SK-N-SH (cell line): Measurements from ENCODE around the gene FOXA2. TPM values are rescaled to one million over a fixed set of nuclear protein-coding genes. Genes with fewer than 3 reads are reported as not detected.

Experiments
- CTCF ChIA-PET: fragments of 300-600, 350-600 bp; formaldehyde crosslinking; extraction: SDS; loops from one replicate; lab custom pipeline; 2021; lab: Yijun Ruan, JAX
- POLR2A ChIA-PET: fragments of 350-600 bp; sonication (Branson Sonifier 250); formaldehyde crosslinking; extraction: SDS; loops from one replicate; lab custom pipeline; 2020; ENCODE audit warnings: antibody characterized with exemption, inconsistent platforms; lab: Yijun Ruan, JAX
- DNase-seq: peaks from one replicate; pipeline ENCODE4 v3.0.0; 2012
- H2AFZ ChIP-seq: fragments of 200-600 bp; sonication (generic); 2 replicates; pipeline ENCODE4 v1.8.1; 2016; ENCODE audit warnings: antibody characterized with exemption, mild to moderate bottlenecking, low read depth
- H3F3A ChIP-seq: fragments of 200-600 bp; sonication (generic); replicated peaks from 2 replicates; pipeline ENCODE3; 2016; ENCODE audit warnings: antibody characterized with exemption, mild to moderate bottlenecking; ENCODE audit not compliant: insufficient read depth
- H3K27ac ChIP-seq, 2 experiments: fragments of 200-500 bp in 1 of 2; fragments of 200-600 bp in 1 of 2; sonication (Bioruptor generic) in 1 of 2; sonication (generic), shearing (Covaris generic) in 1 of 2; 2 replicates each; pipeline versions ENCODE4 v1.5.1 to v1.6.1; 2014 to 2016; ENCODE audit warnings: low read depth in 2 of 2, inconsistent platforms in 1 of 2, low read length in 1 of 2, mild to moderate bottlenecking in 1 of 2, mixed read lengths in 1 of 2
- H3K27me3 ChIP-seq: fragments of 200-600 bp; sonication (generic), shearing (Covaris generic); 2 replicates; pipeline ENCODE4 v1.6.1; 2016; ENCODE audit warnings: mixed run types; ENCODE audit not compliant: insufficient read depth
- H3K36me3 ChIP-seq, 2 experiments: fragments of 200-500 bp in 1 of 2; fragments of 200-600 bp in 1 of 2; sonication (Bioruptor generic) in 1 of 2; sonication (generic) in 1 of 2; replicated peaks in 1 of 2; 2 replicates each; pipeline versions ENCODE3 to v1.5.1; 2014 to 2016; ENCODE audit warnings: low read length in 1 of 2, mild to moderate bottlenecking in 1 of 2; ENCODE audit not compliant: insufficient read depth in 2 of 2, control insufficient read depth in 1 of 2
- H3K4me1 ChIP-seq, 2 experiments: fragments of 200-500 bp in 1 of 2; fragments of 200-600 bp in 1 of 2; sonication (Bioruptor generic) in 1 of 2; sonication (generic), shearing (Covaris generic) in 1 of 2; 2 replicates each; pipeline versions ENCODE4 v1.5.1 to v1.6.1; 2014 to 2016; ENCODE audit warnings: low read depth in 1 of 2, low read length in 1 of 2, mixed run types in 1 of 2; ENCODE audit not compliant: insufficient read depth in 2 of 2, control insufficient read depth in 1 of 2
- H3K4me2 ChIP-seq: fragments of 200-600 bp; sonication (generic), shearing (Covaris generic); 2 replicates; pipeline ENCODE4 v1.6.1; 2017; ENCODE audit warnings: mixed run types
- H3K4me3 ChIP-seq, 2 experiments: fragments of 200-500 bp in 1 of 2; fragments of 200-600 bp in 1 of 2; sonication (Bioruptor generic) in 1 of 2; sonication (generic), shearing (Covaris generic) in 1 of 2; 2 replicates each; pipeline versions ENCODE4 v1.5.1 to v1.8.1; 2014 to 2016; ENCODE audit warnings: low read depth in 2 of 2, inconsistent platforms in 1 of 2, low read length in 1 of 2, mild to moderate bottlenecking in 1 of 2, mixed read lengths in 1 of 2, moderate library complexity in 1 of 2
- H3K79me2 ChIP-seq: fragments of 200-600 bp; sonication (generic); 2 replicates; pipeline ENCODE4 v1.8.1; 2017; ENCODE audit warnings: mild to moderate bottlenecking; ENCODE audit not compliant: insufficient read depth
- H3K9ac ChIP-seq: fragments of 200-600 bp; sonication (generic); 2 replicates; pipeline ENCODE4 v1.6.1; 2017; ENCODE audit warnings: mixed run types
- H3K9me2 ChIP-seq: fragments of 200-600 bp; sonication (generic); 2 replicates; pipeline ENCODE4 v1.6.1; 2017; ENCODE audit warnings: mixed run types
- H3K9me3 ChIP-seq: fragments of 200-600 bp; sonication (generic); 2 replicates; pipeline ENCODE4 v1.6.1; 2017; ENCODE audit warnings: mixed run types, mild to moderate bottlenecking, moderate library complexity
- H4K20me1 ChIP-seq: fragments of 200-600 bp; sonication (generic); 2 replicates; pipeline ENCODE4 v1.6.1; 2017; ENCODE audit warnings: mild to moderate bottlenecking, mixed run types; ENCODE audit not compliant: insufficient read depth
- ELF1 ChIP-seq: IDR thresholded peaks from 2 replicates; pipeline ENCODE4 v1.4.0; 2012
- EZH2phosphoT487 ChIP-seq: fragments of 200-600 bp; sonication (generic); IDR thresholded peaks from 2 replicates; pipeline ENCODE4 v1.6.1; 2017; ENCODE audit warnings: low read depth, mixed run types, mild to moderate bottlenecking, antibody characterized with exemption, moderate library complexity, borderline replicate concordance
- FOSL2 ChIP-seq: IDR thresholded peaks from 2 replicates; pipeline ENCODE4 v1.4.0; 2012; ENCODE audit warnings: low read depth, mild to moderate bottlenecking, moderate library complexity, borderline replicate concordance
- GABPA ChIP-seq: IDR thresholded peaks from 2 replicates; pipeline ENCODE4 v1.4.0; 2012; ENCODE audit warnings: low read depth, mild to moderate bottlenecking
- GATA2 ChIP-seq: sonication (generic); formaldehyde crosslinking; IDR thresholded peaks from 2 replicates; pipeline ENCODE4 v1.5.0; 2020; ENCODE audit warnings: mild to moderate bottlenecking, missing genetic modification reagents
- JUND ChIP-seq: IDR thresholded peaks from 2 replicates; pipeline ENCODE4 v1.4.0; 2012
- MAX ChIP-seq: IDR thresholded peaks from 2 replicates; pipeline ENCODE4 v1.4.0; 2012; ENCODE audit warnings: low read depth
- NFIC ChIP-seq: IDR thresholded peaks from 2 replicates; pipeline ENCODE4 v1.4.0; 2012; ENCODE audit warnings: borderline replicate concordance
- NRF1 ChIP-seq: IDR thresholded peaks from 2 replicates; pipeline ENCODE4 v1.6.1; 2012; ENCODE audit warnings: low read depth, mild to moderate bottlenecking, low read length
- RAD21 ChIP-seq: IDR thresholded peaks from 2 replicates; pipeline ENCODE4 v1.6.1; 2012; ENCODE audit warnings: mild to moderate bottlenecking, low read length
- RCOR1 ChIP-seq: fragments of 150-350 bp; IDR thresholded peaks from 2 replicates; pipeline ENCODE4 v1.6.1; 2017; ENCODE audit warnings: antibody characterized with exemption, low read length
- REST ChIP-seq: IDR thresholded peaks from 2 replicates; pipeline ENCODE4 v1.6.1; 2012; ENCODE audit warnings: mild to moderate bottlenecking, low read depth, low read length, moderate library complexity
- RXRA ChIP-seq: IDR thresholded peaks from 2 replicates; pipeline ENCODE4 v1.4.0; 2012; ENCODE audit warnings: low read depth, mild to moderate bottlenecking, borderline replicate concordance
- TCF12 ChIP-seq: IDR thresholded peaks from 2 replicates; pipeline ENCODE4 v1.4.0; 2012
- TEAD4 ChIP-seq: IDR thresholded peaks from 2 replicates; pipeline ENCODE4 v1.4.0; 2012; ENCODE audit warnings: mild to moderate bottlenecking, borderline replicate concordance; ENCODE audit not compliant: insufficient read depth
- USF2 ChIP-seq: fragments of 150-350 bp; IDR thresholded peaks from 2 replicates; pipeline ENCODE4 v1.6.1; 2017; ENCODE audit warnings: antibody characterized with exemption, low read length, low read depth, borderline replicate concordance
- WGBS: methylation state at CpG from one replicate; pipeline ENCODE4 v1.1.6; 2017; ENCODE audit warnings: low lambda C conversion rate; 5-methylcytosine and 5-hydroxymethylcytosine counted together
- polyA plus RNA-seq, 3 experiments: library from polyadenylated mRNA; depleted of rRNA; stranded (reverse); fragments of >200 nt; gene quantifications; 2 replicates each; pipeline ENCODE4 v1.2.3, GENCODE V29; 2012

FOXA2 gene
- polyA plus RNA-seq, 1 of the 3 experiments (the other 2 are of a cell fraction) = not detected

- Histone ChIP-seq H3K27me3 (peaks cover 86% of the 10 kb centered on the region), H3K4me1 (no peaks in the 10 kb centered on the region), H3K79me2 (no peaks in the 10 kb centered on the region), H3K36me3 (no peaks in the 10 kb centered on the region), H3K27ac (no peak overlapping the region), H3K9me3 (no peaks in the 10 kb centered on the region), H4K20me1 (no peaks in the 10 kb centered on the region), H2AFZ (no peak overlapping the region), H3K9me2 (no peaks in the 10 kb centered on the region), H3K4me3 (no peak overlapping the region), H3F3A (no peaks in the 10 kb centered on the region), H3K4me2 (no peak overlapping the region), H3K9ac (no peak overlapping the region)
- CTCF ChIA-PET = no interaction called here
- DNase-seq = no peak
- POLR2A ChIA-PET = no interaction called here
- whole genome bisulfite sequencing = 19% methylated on average over 29 of the region's 54 CpGs
- TF ChIP-seq FOSL2 = no peak
- peak; percentile 80; the same call in 1 of the 2 replicates for TF ChIP-seq EZH2phosphoT487
- TF ChIP-seq NFIC = no peak
- TF ChIP-seq JUND = no peak
- no peak for TF ChIP-seq GABPA
- TF ChIP-seq MAX = no peak
Observed at GRCh38 chr20:22581437-22582385, 2.7 kb downstream of the FOXA2 start.

- Histone ChIP-seq H3F3A (no peaks in the 10 kb centered on the region), H2AFZ (no peak overlapping the region), H3K27ac (no peak overlapping the region), H4K20me1 (no peaks in the 10 kb centered on the region), H3K4me1 (no peaks in the 10 kb centered on the region), H3K9ac (no peak overlapping the region), H3K4me3 (no peak overlapping the region), H3K79me2 (no peaks in the 10 kb centered on the region), H3K36me3 (no peaks in the 10 kb centered on the region), H3K9me2 (no peaks in the 10 kb centered on the region), H3K9me3 (no peaks in the 10 kb centered on the region), H3K4me2 (no peak overlapping the region), H3K27me3 (peaks cover 86% of the 10 kb centered on the region)
- WGBS = 22% methylated on average over 17 of the region's 18 CpGs
- ChIA-PET CTCF (no interaction called here), POLR2A (no interaction called here)
- TF ChIP-seq EZH2phosphoT487 (peak; percentile 42; the same call in 1 of the 2 replicates), TEAD4 (no peak)
- no peak for DNase-seq
Observed at GRCh38 chr20:22579711-22580697, 4.4 kb downstream of the FOXA2 start.

- no peaks in the 10 kb centered on the region for H3F3A ChIP-seq
- H3K36me3 ChIP-seq = no peaks in the 10 kb centered on the region
- H3K4me3 ChIP-seq = no peak overlapping the region
- H3K4me1 ChIP-seq = no peaks in the 10 kb centered on the region
- CTCF ChIA-PET = no interaction called here
- no peak for DNase-seq
- WGBS = 12% methylated on average over 19 of the region's 21 CpGs
- no peaks in the 10 kb centered on the region for H3K9me2 ChIP-seq
- POLR2A ChIA-PET = no interaction called here
- H3K9ac ChIP-seq = no peak overlapping the region
- H3K27ac ChIP-seq = no peak overlapping the region
- H3K4me2 ChIP-seq = peak overlapping the region; percentile 50; the same call in 1 of the 2 replicates
- no peaks in the 10 kb centered on the region for H3K79me2 ChIP-seq
- no peaks in the 10 kb centered on the region for H4K20me1 ChIP-seq
- no peak overlapping the region for H2AFZ ChIP-seq
- H3K9me3 ChIP-seq = no peaks in the 10 kb centered on the region
- H3K27me3 ChIP-seq = peaks cover 90% of the 10 kb centered on the region
- TF ChIP-seq RCOR1 = no peak
- no peak for TF ChIP-seq RXRA
- no peak for TF ChIP-seq REST
- TF ChIP-seq TCF12 = no peak
- TF ChIP-seq USF2 = no peak
- TF ChIP-seq NRF1 = no peak
- TF ChIP-seq ELF1 = no peak
- no peak for TF ChIP-seq GATA2
- no peak for TF ChIP-seq RAD21
Observed at GRCh38 chr20:22579119-22579427, 5.3 kb downstream of the FOXA2 start.
